Measurements from ENCODE around the gene DDN. TPM values are rescaled to one million over a fixed set of nuclear protein-coding genes. Genes with fewer than 3 reads are reported as not detected.

Gene DDN
- total RNA-seq, 1 experiment from 2014 or later = 3.5 TPM

- CTCF ChIA-PET = interaction anchor here (0.6 to 1.3 kb wide), 6 partner anchors 9 to 334 kb away, joined by 3 to 8 read pairs (median 4); partner anchors contain the start of gene TUBA1B
- H3K27ac ChIP-seq (ENCODE audit: low read length) = no peak overlapping the region
- intact Hi-C loops (cut with micrococcal nuclease) = no loop called here
- H3K27me3 ChIP-seq (ENCODE audit: low read length) = no peaks in the 10 kb centered on the region
- no peaks in the 10 kb centered on the region for H3K9me2 ChIP-seq (replicated peaks; ENCODE audit: low read length)
- no peak overlapping the region for H2AFZ ChIP-seq (ENCODE audit: low read length)
- ATAC-seq = peak; percentile 64
- no peak overlapping the region for H3K9ac ChIP-seq (ENCODE audit: low read length)
- no peaks in the 10 kb centered on the region for H3K79me2 ChIP-seq (ENCODE audit: low read length)
- peak; percentile 96 for TF ChIP-seq CTCF (conservative IDR thresholded peaks at IDR 0.05; ENCODE audit: low read depth, low read length)
- no peak for TF ChIP-seq EZH2 (IDR thresholded peaks at IDR 0.05; ENCODE audit: low read length, unreplicated experiment)
- no peak overlapping the region for H3K4me2 ChIP-seq (ENCODE audit: low read length)
- H3K36me3 ChIP-seq (ENCODE audit: low read depth, low read length) = no peaks in the 10 kb centered on the region
- POLR2A ChIA-PET (ENCODE audit: unreplicated experiment) = no interaction called here
- no peaks in the 10 kb centered on the region for H3K4me1 ChIP-seq (ENCODE audit: insufficient read depth, low read length)
- H3K4me3 ChIP-seq (ENCODE audit: low read length) = no peak overlapping the region
- no TSS peak for BruUV-seq (replicated peaks)
- H3F3A ChIP-seq (ENCODE audit: low read length, unreplicated experiment) = no peaks in the 10 kb centered on the region
- DNase-seq = peak; percentile 71
- no peaks in the 10 kb centered on the region for H3K9me3 ChIP-seq (ENCODE audit: low read length)
- H4K20me1 ChIP-seq (ENCODE audit: low read length) = no peaks in the 10 kb centered on the region
Measured at GRCh38 chr12:48988030-48988649, 11.0 kb downstream of the DDN start.

DNA sequence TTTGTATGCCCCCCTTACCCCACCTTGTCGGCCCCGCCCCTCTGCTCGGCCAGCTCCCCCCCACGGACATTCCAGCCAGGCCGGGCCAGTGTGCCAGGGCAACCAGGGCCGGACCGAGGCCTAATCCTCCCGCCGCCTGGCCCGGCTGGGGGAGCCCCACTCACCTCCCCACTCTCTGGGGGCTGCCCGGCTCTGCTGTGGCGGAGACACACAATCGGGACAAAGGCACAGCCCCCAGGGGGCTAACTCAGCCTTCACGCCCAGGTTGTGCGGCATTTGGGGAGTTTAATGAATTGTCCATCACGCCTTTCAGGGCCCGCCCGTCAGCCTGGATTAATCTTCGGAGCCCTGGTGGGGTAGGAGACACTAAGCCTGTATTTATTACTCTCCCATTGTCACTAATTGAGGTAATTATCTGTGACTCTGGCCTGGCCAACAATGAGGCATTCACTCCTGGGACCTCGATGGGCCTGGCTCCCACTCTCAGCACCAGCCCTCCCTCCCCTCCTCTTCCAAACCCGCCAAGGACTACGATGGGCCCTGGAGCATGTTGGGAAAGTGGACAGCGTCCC lies 12.4 kb downstream of the DDN start:
- Histone ChIP-seq H3F3A (ENCODE audit: low read length, unreplicated experiment) (no peaks in the 10 kb centered on the region), H3K79me2 (ENCODE audit: low read length) (no peaks in the 10 kb centered on the region), H3K4me3 (ENCODE audit: low read length) (no peak overlapping the region), H3K27ac (ENCODE audit: low read length) (no peak overlapping the region), H3K4me1 (ENCODE audit: insufficient read depth, low read length) (no peaks in the 10 kb centered on the region), H2AFZ (ENCODE audit: low read length) (no peak overlapping the region), H3K9me3 (ENCODE audit: low read length) (no peaks in the 10 kb centered on the region), H3K9ac (ENCODE audit: low read length) (no peak overlapping the region), H3K27me3 (ENCODE audit: low read length) (peaks cover 6% of the 10 kb centered on the region), H4K20me1 (ENCODE audit: low read length) (no peaks in the 10 kb centered on the region), H3K9me2 (replicated peaks; ENCODE audit: low read length) (no peaks in the 10 kb centered on the region), H3K4me2 (ENCODE audit: low read length) (no peak overlapping the region), H3K36me3 (ENCODE audit: low read depth, low read length) (no peaks in the 10 kb centered on the region)
- no peak for ATAC-seq
- TF ChIP-seq EZH2 (IDR thresholded peaks at IDR 0.05; ENCODE audit: low read length, unreplicated experiment) (no peak), CTCF (conservative IDR thresholded peaks at IDR 0.05; ENCODE audit: low read depth, low read length) (no peak), EZH2phosphoT487 (IDR thresholded peaks at IDR 0.05; ENCODE audit: borderline replicate concordance, low read length) (no peak)
- intact Hi-C loops (cut with micrococcal nuclease) = no loop called here
- no TSS peak for BruUV-seq (replicated peaks)
- ChIA-PET CTCF (interaction anchor here (0.6 kb wide), 1 partner anchor 18 kb away, joined by 3 read pairs; no protein-coding TSS in a partner anchor), POLR2A (ENCODE audit: unreplicated experiment) (no interaction called here)
- DNase-seq = no peak

DNA sequence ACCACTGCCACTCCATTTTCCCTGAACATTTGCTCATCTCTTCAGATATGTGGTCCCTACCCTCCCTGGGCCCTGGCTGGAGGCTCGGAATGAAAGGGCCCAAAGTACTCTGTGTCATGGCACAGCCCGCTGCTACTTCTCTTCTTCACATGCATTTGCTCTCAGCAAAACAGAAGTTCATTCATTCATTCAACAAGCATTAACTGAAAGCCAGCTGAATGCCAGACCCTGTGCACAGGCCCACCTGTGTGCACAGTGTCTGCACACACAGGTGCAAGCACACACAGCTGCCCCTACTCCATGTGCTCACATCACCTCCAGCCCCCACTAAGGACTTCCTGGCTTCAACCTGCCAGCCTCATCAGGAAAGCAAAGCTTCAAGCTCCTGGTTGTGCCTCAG lies 13.3 kb downstream of the DDN start:
- intact Hi-C loops (cut with micrococcal nuclease) = no loop called here
- DNase-seq (no peak), ATAC-seq (no peak)
- TF ChIP-seq EZH2 (IDR thresholded peaks at IDR 0.05; ENCODE audit: low read length, unreplicated experiment) = no peak
- no peak for TF ChIP-seq EZH2phosphoT487 (IDR thresholded peaks at IDR 0.05; ENCODE audit: borderline replicate concordance, low read length)
- TF ChIP-seq CTCF (conservative IDR thresholded peaks at IDR 0.05; ENCODE audit: low read depth, low read length) = no peak
- Histone ChIP-seq H3K4me1 (ENCODE audit: insufficient read depth, low read length) (no peaks in the 10 kb centered on the region), H3K79me2 (ENCODE audit: low read length) (no peaks in the 10 kb centered on the region), H3K9me3 (ENCODE audit: low read length) (no peaks in the 10 kb centered on the region), H3K4me2 (ENCODE audit: low read length) (no peak overlapping the region), H3K27me3 (ENCODE audit: low read length) (peaks cover 15% of the 10 kb centered on the region), H4K20me1 (ENCODE audit: low read length) (no peaks in the 10 kb centered on the region), H3K9me2 (replicated peaks; ENCODE audit: low read length) (no peaks in the 10 kb centered on the region), H3K36me3 (ENCODE audit: low read depth, low read length) (no peaks in the 10 kb centered on the region), H3K4me3 (ENCODE audit: low read length) (no peak overlapping the region), H3F3A (ENCODE audit: low read length, unreplicated experiment) (no peaks in the 10 kb centered on the region), H2AFZ (ENCODE audit: low read length) (no peak overlapping the region), H3K9ac (ENCODE audit: low read length) (no peak overlapping the region), H3K27ac (ENCODE audit: low read length) (no peak overlapping the region)
- ChIA-PET POLR2A (ENCODE audit: unreplicated experiment) (no interaction called here), CTCF (no interaction called here)
- BruUV-seq (replicated peaks) = no TSS peak

Measured in PC-3 (cell line).